Measurements from ENCODE around the gene CNTN5. TPM values are rescaled to one million over a fixed set of nuclear protein-coding genes. Genes with fewer than 3 reads are reported as not detected.

The CNTN5 gene
- total RNA-seq, 1 donor from 2014 or later: not detected

GRCh38 chr11:99311870-99312269 is 291.1 kb downstream of the CNTN5 start:
- ChIA-PET CTCF (no interaction called here), POLR2A (no interaction called here)
- no peak for DNase-seq
- Mint-ChIP-seq H3K27me3 (no peaks in the 10 kb centered on the region), H3K4me3 (no peak overlapping the region), H3K36me3 (ENCODE audit: low read depth) (no peaks in the 10 kb centered on the region), H3K4me1 (no peaks in the 10 kb centered on the region), H3K9me3 (peaks cover 4% of the 10 kb centered on the region), H3K27ac (no peak overlapping the region)
- intact Hi-C loops (cut with micrococcal nuclease): no loop called here
- no peak for ATAC-seq (ENCODE audit: low read depth)
- TF ChIP-seq, protein P1, sequence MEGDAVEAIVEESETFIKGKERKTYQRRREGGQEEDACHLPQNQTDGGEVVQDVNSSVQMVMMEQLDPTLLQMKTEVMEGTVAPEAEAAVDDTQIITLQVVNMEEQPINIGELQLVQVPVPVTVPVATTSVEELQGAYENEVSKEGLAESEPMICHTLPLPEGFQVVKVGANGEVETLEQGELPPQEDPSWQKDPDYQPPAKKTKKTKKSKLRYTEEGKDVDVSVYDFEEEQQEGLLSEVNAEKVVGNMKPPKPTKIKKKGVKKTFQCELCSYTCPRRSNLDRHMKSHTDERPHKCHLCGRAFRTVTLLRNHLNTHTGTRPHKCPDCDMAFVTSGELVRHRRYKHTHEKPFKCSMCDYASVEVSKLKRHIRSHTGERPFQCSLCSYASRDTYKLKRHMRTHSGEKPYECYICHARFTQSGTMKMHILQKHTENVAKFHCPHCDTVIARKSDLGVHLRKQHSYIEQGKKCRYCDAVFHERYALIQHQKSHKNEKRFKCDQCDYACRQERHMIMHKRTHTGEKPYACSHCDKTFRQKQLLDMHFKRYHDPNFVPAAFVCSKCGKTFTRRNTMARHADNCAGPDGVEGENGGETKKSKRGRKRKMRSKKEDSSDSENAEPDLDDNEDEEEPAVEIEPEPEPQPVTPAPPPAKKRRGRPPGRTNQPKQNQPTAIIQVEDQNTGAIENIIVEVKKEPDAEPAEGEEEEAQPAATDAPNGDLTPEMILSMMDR (IDR thresholded peaks at IDR 0.05): no peak

DNA sequence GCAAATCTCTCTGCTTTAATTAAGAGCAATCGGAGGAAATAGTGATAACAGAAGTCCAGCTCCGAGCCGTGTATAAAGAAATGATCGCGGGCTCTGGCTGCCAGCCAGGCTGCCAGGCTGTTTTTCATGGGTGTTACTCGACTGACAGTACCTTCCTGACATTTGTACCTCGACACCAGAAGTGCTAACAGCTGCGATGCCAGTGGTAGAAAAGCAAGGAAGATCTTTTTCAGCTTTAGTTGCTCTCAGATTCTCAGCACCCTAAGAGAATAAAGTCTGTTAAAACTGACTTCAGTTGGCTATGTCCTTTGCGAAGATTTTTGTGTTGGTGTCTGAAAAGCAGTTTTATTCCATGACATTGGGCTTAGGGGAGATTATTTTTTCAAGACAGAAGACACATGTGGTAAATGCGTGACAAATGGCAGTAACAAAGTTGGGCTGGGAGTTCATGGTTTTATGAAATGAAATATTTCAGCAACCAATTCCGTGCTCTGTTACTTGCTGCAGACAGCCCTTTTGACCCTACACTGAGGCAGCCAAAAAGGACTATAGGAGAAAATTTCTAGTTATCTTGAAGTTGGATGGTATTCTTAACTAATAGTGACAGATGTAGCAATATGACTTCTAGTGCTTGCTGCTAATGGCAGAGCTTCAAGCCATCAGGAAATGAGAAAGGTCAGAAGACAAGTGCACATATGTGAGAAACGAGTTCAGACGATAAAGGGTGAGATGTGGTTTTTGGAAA is 296.2 kb downstream of the CNTN5 start:
- ChIA-PET CTCF (no interaction called here), POLR2A (no interaction called here)
- intact Hi-C loops (cut with micrococcal nuclease): no loop called here
- Mint-ChIP-seq H3K4me1 (no peaks in the 10 kb centered on the region), H3K36me3 (ENCODE audit: low read depth) (no peaks in the 10 kb centered on the region), H3K9me3 (peaks cover 4% of the 10 kb centered on the region), H3K27ac (no peak overlapping the region), H3K27me3 (no peaks in the 10 kb centered on the region), H3K4me3 (no peak overlapping the region)
- ATAC-seq (ENCODE audit: low read depth) (no peak), DNase-seq (no peak)
- TF ChIP-seq, protein P1 (IDR thresholded peaks at IDR 0.05): no peak

GRCh38 chr11:99320769-99321290 is 300.1 kb downstream of the CNTN5 start:
- DNase-seq (no peak), ATAC-seq (ENCODE audit: low read depth) (no peak)
- no peaks in the 10 kb centered on the region for H3K36me3 Mint-ChIP-seq (ENCODE audit: low read depth)
- TF ChIP-seq, protein P1 (IDR thresholded peaks at IDR 0.05): no peak
- intact Hi-C loops (cut with micrococcal nuclease): no loop called here
- no peak overlapping the region for H3K27ac Mint-ChIP-seq
- H3K27me3 Mint-ChIP-seq: no peaks in the 10 kb centered on the region
- POLR2A ChIA-PET: no interaction called here
- no peak overlapping the region for H3K4me3 Mint-ChIP-seq
- no peaks in the 10 kb centered on the region for H3K4me1 Mint-ChIP-seq
- peaks cover 2% of the 10 kb centered on the region for H3K9me3 Mint-ChIP-seq
- CTCF ChIA-PET: no interaction called here

DNA sequence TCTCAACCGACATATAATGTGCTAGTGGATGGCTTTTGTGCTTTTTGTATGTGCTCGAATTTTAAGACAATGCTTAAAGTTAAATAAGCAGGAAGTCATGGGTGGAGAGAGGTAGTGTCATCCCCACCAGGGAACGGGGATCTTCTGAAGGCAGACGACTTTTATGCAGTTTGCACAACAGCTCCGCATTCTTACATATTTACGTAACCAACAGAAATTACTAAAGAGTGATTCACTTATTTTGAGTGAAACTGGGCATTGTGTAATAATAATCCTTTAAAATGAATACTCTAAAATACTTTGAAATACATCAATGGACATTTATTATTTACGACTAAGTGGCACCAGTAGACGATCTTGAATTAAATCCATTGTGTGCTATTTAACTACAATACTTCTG is 305.1 kb downstream of the CNTN5 start:
- Mint-ChIP-seq H3K4me3 (no peak overlapping the region), H3K27ac (no peak overlapping the region), H3K9me3 (peaks cover 2% of the 10 kb centered on the region), H3K36me3 (ENCODE audit: low read depth) (no peaks in the 10 kb centered on the region), H3K4me1 (no peaks in the 10 kb centered on the region), H3K27me3 (no peaks in the 10 kb centered on the region)
- CTCF ChIA-PET: no interaction called here
- POLR2A ChIA-PET: no interaction called here
- intact Hi-C loops (cut with micrococcal nuclease): no loop called here
- TF ChIP-seq, protein P1 (IDR thresholded peaks at IDR 0.05): no peak
- DNase-seq: no peak
- ATAC-seq (ENCODE audit: low read depth): no peak

- Mint-ChIP-seq H3K27ac (no peak overlapping the region), H3K4me1 (no peaks in the 10 kb centered on the region), H3K36me3 (ENCODE audit: low read depth) (no peaks in the 10 kb centered on the region), H3K4me3 (no peak overlapping the region), H3K27me3 (no peaks in the 10 kb centered on the region), H3K9me3 (peaks cover 2% of the 10 kb centered on the region)
- ChIA-PET CTCF (no interaction called here), POLR2A (no interaction called here)
- TF ChIP-seq, protein P1 (IDR thresholded peaks at IDR 0.05): no peak
- DNase-seq: no peak
- no peak for ATAC-seq (ENCODE audit: low read depth)
- intact Hi-C loops (cut with micrococcal nuclease): no loop called here
Measured at GRCh38 chr11:99327066-99327465, 306.3 kb downstream of the CNTN5 start.

Data from activated B cell treated with CpG ODN at 0.5 μM for 24 hours (primary cell).